HG02943 (cell line): ENCODE measurements around the gene CIBAR2.

Source experiments
- ATAC-seq: cut with Tn5 transposase; IDR thresholded peaks from one replicate; pipeline ENCODE4 v1.9.1; 2021; ENCODE audit warnings: mild to moderate bottlenecking, low read depth, moderate library complexity; ENCODE audit not compliant: unreplicated experiment

Gene CIBAR2

GRCh38 chr16:85104821-85105391 is 7.4 kb downstream of the CIBAR2 start:
- ATAC-seq: no peak

- no peak for ATAC-seq
Measured at GRCh38 chr16:85104147-85104546, 8.1 kb downstream of the CIBAR2 start.

GRCh38 chr16:85103114-85104079 is 8.9 kb downstream of the CIBAR2 start:
- ATAC-seq: no peak

- no peak for ATAC-seq
Measured at GRCh38 chr16:85101956-85102630, 10.2 kb downstream of the CIBAR2 start.

GRCh38 chr16:85100265-85100664 is 12.0 kb downstream of the CIBAR2 start:
- ATAC-seq: no peak

- ATAC-seq: no peak
Measured at GRCh38 chr16:85098565-85098964, 13.7 kb downstream of the CIBAR2 start.

- no peak for ATAC-seq
Measured at GRCh38 chr16:85096921-85097320, 15.4 kb downstream of the CIBAR2 start.

GRCh38 chr16:85094812-85095211 is 17.5 kb downstream of the CIBAR2 start:
- no peak for ATAC-seq

GRCh38 chr16:85094176-85094805 is 18.0 kb downstream of the CIBAR2 start:
- no peak for ATAC-seq

- no peak for ATAC-seq
Measured at GRCh38 chr16:85093705-85094104, 18.6 kb downstream of the CIBAR2 start.

GRCh38 chr16:85092851-85093250 is 19.4 kb downstream of the CIBAR2 start:
- ATAC-seq: no peak

GRCh38 chr16:85092309-85092708 is 20.0 kb downstream of the CIBAR2 start:
- no peak for ATAC-seq

- ATAC-seq: no peak
Measured at GRCh38 chr16:85091522-85091910, 20.8 kb downstream of the CIBAR2 start.

GRCh38 chr16:85090873-85091521 is 21.3 kb downstream of the CIBAR2 start:
- no peak for ATAC-seq

- ATAC-seq: no peak
Measured at GRCh38 chr16:85090181-85090580, 22.1 kb downstream of the CIBAR2 start.

GRCh38 chr16:85089525-85089924 is 22.7 kb downstream of the CIBAR2 start:
- no peak for ATAC-seq

- ATAC-seq: no peak
Measured at GRCh38 chr16:85088570-85089199, 23.6 kb downstream of the CIBAR2 start.

- ATAC-seq: no peak
Measured at GRCh38 chr16:85087899-85088569, 24.2 kb downstream of the CIBAR2 start.
